Effector memory CD4-positive, alpha-beta T cell (primary cell): ENCODE measurements around the gene METTL25.

Source experiments
- DNase-seq, 3 donors: peaks; one replicate each; pipeline ENCODE4 v3.0.0-alpha.2; 2020
- H3K27ac ChIP-seq: 2 replicates; pipeline ENCODE4 v1.7.0; 2013; ENCODE audit warnings: mild to moderate bottlenecking, low read length, moderate library complexity; ENCODE audit not compliant: insufficient read depth, poor library complexity, severe bottlenecking
- H3K27me3 ChIP-seq: replicated peaks from 2 replicates; pipeline ENCODE4 v1.7.0; 2013; ENCODE audit warnings: mild to moderate bottlenecking, low read length; ENCODE audit not compliant: insufficient read depth, control insufficient read depth, poor library complexity, severe bottlenecking
- H3K36me3 ChIP-seq: 2 replicates; pipeline ENCODE4 v1.7.0; 2013; ENCODE audit warnings: mild to moderate bottlenecking, low read length, moderate library complexity; ENCODE audit not compliant: control insufficient read depth, insufficient read depth
- H3K4me1 ChIP-seq: 2 replicates; pipeline ENCODE4 v1.7.0; 2013; ENCODE audit warnings: low read length, mild to moderate bottlenecking; ENCODE audit not compliant: control insufficient read depth, insufficient read depth, poor library complexity, severe bottlenecking
- H3K4me3 ChIP-seq: 2 replicates; pipeline ENCODE4 v1.7.0; 2013; ENCODE audit warnings: low read length, low read depth, mild to moderate bottlenecking; ENCODE audit not compliant: insufficient read depth, poor library complexity, severe bottlenecking
- H3K9me3 ChIP-seq: 2 replicates; pipeline ENCODE4 v1.7.0; 2013; ENCODE audit warnings: mild to moderate bottlenecking, low read length, moderate library complexity; ENCODE audit not compliant: control insufficient read depth

METTL25 gene

DNA sequence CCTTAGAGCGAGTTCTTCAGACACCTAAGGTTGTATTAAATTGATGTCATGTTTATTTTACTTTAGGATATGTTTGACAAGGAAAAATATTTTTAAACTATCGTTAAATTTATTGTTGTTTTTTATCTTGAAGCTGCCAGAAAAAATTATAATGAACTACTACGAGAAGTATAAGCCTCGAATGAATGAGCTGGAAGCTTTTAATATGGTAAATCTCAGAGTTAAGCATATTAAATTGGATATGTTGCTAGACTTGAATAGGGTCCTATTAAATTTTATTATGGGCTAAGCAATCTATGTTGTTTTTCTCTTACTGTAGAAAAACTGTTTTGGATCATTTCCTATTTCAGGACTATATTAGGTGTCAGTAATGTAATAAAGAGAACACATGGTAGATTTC lies 118.2 kb downstream of the METTL25 start:
- Histone ChIP-seq H3K4me1 (no peaks in the 10 kb centered on the region), H3K36me3 (peaks cover 3% of the 10 kb centered on the region), H3K27me3 (no peaks in the 10 kb centered on the region), H3K27ac (no peak overlapping the region), H3K4me3 (no peak overlapping the region), H3K9me3 (no peaks in the 10 kb centered on the region)
- no peak for DNase-seq

DNA sequence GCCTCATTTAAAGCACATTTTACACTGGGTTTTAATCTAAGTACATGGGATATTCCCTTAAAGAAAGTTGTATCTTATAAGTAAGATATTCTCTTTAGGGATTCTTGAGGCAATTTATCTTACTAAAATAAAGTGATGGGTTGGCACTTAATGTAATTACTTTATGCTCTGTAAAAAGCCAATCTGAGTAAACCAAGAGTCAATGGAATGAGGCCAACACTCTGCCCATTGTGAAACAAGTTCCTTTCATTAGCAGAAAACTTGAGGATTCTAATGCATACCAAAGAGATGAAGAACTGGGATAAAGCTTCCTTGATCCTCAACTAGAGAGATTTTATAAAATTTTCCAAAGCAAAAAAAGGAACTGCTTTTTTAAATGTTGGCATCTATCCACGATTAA lies 121.2 kb downstream of the METTL25 start:
- Histone ChIP-seq H3K36me3 (peaks cover under 1% of the 10 kb centered on the region), H3K9me3 (no peaks in the 10 kb centered on the region), H3K4me3 (no peak overlapping the region), H3K27ac (no peak overlapping the region), H3K4me1 (no peaks in the 10 kb centered on the region), H3K27me3 (no peaks in the 10 kb centered on the region)
- DNase-seq: no peak

DNA sequence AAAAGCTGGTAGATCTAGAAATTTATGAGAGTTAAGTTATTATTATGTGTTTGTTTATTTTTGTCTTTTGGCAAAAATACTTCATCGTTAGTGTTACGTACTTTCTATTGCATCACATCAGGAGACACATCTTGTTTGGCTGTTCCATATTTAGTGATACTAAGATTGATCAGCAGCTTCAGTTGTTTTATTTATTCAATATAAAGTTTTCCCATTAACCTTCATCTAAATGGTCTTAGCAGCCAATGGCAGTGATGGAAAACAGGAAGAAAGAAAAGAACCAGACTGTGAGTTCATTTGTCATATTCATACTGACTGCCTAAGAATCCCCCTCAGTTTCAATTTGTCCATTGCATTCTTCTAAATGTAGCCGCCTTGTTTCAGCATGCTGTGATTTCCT lies 122.3 kb downstream of the METTL25 start:
- H3K9me3 ChIP-seq: no peaks in the 10 kb centered on the region
- no peaks in the 10 kb centered on the region for H3K4me1 ChIP-seq
- H3K27ac ChIP-seq: no peak overlapping the region
- H3K36me3 ChIP-seq: no peaks in the 10 kb centered on the region
- DNase-seq: no peak
- H3K27me3 ChIP-seq: no peaks in the 10 kb centered on the region
- H3K4me3 ChIP-seq: no peak overlapping the region

DNA sequence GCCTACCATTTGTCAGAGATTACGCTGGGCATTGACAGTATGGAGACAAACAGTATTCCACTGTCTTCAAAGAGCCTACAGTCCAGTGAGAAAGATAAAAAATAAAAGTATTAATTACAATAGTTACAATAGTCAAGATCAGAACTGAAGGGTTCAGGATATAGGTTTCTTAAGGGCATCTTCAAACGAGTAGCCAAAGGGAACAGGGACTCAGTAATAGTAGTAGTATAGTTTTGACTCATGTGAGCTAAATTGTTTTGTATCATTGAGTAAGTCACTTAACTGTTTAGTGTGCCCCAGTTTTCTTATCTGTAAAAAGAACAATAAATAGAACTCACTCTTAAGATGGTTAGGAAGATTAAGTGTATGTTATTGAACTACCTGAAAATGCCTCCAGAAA lies 123.6 kb downstream of the METTL25 start:
- H3K36me3 ChIP-seq: no peaks in the 10 kb centered on the region
- no peaks in the 10 kb centered on the region for H3K4me1 ChIP-seq
- H3K27me3 ChIP-seq: no peaks in the 10 kb centered on the region
- DNase-seq: no peak
- H3K4me3 ChIP-seq: no peak overlapping the region
- H3K9me3 ChIP-seq: no peaks in the 10 kb centered on the region
- no peak overlapping the region for H3K27ac ChIP-seq

DNA sequence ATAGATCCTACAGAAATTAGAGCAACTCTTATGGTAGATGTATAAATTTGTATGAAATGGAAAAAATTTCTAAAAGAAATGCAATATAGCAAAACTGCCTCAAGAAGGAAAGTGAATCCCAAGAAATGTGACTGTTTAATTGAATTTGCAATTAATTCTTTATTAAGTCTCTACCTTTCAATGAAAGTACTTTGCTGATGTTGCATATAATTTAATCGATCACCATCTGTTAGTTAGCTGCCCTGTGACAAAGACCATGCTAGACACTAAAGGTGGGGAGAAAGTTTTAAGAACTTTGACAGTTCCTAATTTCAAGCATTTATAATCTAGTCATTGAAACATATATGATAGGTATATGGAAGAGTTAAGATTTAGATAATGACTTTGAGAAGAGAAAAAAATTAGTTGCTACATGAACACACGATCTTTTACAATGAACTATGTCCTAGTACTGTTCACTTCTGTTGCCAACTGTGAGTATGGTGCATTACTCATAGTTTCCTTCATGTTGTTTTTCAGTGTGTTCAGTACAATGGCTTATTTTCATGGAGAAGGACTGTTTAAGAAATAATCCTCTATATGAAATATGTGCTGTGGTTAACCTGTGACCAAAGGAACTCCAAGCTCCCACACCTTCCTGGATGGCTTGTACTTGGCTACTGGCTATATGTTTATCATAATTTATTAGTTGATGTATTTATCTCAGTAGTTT lies 128.4 kb downstream of the METTL25 start:
- no peaks in the 10 kb centered on the region for H3K4me1 ChIP-seq
- H3K27me3 ChIP-seq: no peaks in the 10 kb centered on the region
- no peaks in the 10 kb centered on the region for H3K36me3 ChIP-seq
- H3K27ac ChIP-seq: no peak overlapping the region
- H3K4me3 ChIP-seq: no peak overlapping the region
- DNase-seq: no peak
- no peaks in the 10 kb centered on the region for H3K9me3 ChIP-seq

DNA sequence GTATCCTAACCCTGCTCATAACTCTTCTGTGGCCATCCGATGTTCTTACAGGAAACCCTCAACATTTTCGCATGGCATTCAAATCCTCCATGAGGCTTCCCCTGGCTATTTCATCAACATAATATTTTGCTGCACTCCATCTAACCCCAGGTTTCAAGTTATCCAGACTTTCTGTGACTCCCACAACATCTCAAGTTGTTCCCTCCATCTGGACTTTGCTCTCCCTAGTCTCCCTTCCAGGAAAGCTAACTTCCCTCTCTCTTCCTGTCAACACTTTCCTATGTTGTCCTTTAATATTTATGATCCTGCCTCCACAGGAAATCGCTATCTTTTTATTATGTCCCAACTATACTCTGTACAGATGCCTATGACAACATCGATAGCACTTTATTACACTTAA lies 146.1 kb downstream of the METTL25 start:
- no peaks in the 10 kb centered on the region for H3K4me1 ChIP-seq
- no peak overlapping the region for H3K27ac ChIP-seq
- H3K36me3 ChIP-seq: no peaks in the 10 kb centered on the region
- no peak for DNase-seq
- H3K4me3 ChIP-seq: no peak overlapping the region
- no peaks in the 10 kb centered on the region for H3K27me3 ChIP-seq
- H3K9me3 ChIP-seq: no peaks in the 10 kb centered on the region

DNA sequence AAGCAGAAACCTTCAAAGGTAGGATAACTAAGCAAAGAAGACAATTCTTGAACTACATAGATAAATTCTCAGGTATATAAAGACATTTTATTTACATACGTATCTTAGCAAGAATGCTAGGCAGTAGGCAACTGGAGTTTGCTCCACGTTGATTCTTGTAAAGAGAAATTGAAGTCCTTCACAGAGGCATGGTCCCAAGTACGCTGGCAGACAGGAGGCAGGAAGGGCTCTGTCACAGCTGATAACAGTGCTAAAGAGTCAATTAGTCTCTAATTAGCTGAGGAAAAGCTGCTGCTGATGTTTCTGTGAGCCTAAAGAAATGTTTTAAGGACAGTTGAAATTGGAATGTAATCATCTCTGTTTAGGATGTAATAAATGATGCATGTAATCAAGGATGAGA lies 146.8 kb downstream of the METTL25 start:
- no peaks in the 10 kb centered on the region for H3K27me3 ChIP-seq
- no peaks in the 10 kb centered on the region for H3K4me1 ChIP-seq
- no peaks in the 10 kb centered on the region for H3K36me3 ChIP-seq
- no peak overlapping the region for H3K4me3 ChIP-seq
- DNase-seq: no peak
- H3K9me3 ChIP-seq: no peaks in the 10 kb centered on the region
- no peak overlapping the region for H3K27ac ChIP-seq

DNA sequence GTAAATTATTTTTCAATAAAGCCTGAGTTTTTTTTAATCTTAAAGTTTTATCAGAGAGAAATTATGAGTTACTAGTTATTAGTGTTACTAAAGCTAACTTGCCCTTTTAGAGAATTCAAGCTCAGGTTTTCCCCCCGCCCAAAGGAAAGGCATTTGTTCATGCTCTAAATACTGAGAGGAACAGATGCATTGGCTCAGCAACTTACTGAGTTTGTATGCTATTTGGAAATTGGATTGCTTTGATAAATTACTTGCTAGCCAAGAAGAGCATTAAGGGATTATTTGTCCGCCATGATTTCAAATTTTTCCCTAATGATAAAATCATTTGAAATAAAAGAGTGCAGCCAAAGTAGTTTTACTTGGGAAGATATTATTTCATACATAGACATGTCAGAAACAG lies 149.4 kb downstream of the METTL25 start:
- no peak for DNase-seq
- Histone ChIP-seq H3K4me3 (no peak overlapping the region), H3K27me3 (no peaks in the 10 kb centered on the region), H3K9me3 (no peaks in the 10 kb centered on the region), H3K36me3 (no peaks in the 10 kb centered on the region), H3K27ac (no peak overlapping the region), H3K4me1 (no peaks in the 10 kb centered on the region)

DNA sequence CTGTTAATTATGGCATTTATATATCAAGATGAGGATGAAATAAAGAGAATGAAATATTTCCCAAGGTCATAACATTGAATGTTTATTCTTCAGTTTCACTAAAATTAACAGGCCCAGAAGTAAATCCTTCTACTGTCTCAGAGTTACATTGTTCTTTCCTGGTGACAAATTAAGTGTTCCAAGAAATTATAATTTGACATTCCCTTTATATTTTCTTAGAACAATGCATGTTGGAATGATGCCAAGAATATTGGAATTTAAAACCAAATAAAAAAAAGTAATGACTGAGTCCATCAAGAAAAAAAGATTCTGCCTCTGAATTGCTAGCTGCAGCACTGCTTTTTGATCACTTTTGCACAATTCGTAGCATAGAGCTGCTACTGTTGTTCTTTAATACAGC lies 152.1 kb downstream of the METTL25 start:
- Histone ChIP-seq H3K4me3 (no peak overlapping the region), H3K27me3 (no peaks in the 10 kb centered on the region), H3K36me3 (no peaks in the 10 kb centered on the region), H3K27ac (no peak overlapping the region), H3K9me3 (no peaks in the 10 kb centered on the region), H3K4me1 (no peaks in the 10 kb centered on the region)
- no peak for DNase-seq

DNA sequence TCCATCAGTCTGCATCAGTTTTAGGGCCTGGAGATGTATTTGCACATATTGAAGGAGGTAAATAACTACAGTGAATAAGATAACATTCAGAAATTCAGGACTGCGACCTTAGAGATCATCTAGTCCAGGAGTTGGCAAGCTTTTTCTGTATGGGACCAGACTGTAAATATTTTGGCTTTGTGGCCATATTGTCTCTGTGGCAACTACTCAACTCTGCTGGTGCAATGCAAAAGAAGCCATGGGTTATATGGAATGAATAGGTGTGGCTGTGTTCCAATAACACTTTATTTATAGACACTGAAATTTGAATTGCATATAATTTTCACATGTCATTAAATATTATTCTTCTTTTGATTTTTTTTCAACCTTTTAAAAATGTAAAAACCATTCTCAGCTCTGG lies 156.6 kb downstream of the METTL25 start:
- Histone ChIP-seq H3K36me3 (no peaks in the 10 kb centered on the region), H3K4me3 (no peak overlapping the region), H3K9me3 (no peaks in the 10 kb centered on the region), H3K27ac (no peak overlapping the region), H3K4me1 (no peaks in the 10 kb centered on the region), H3K27me3 (no peaks in the 10 kb centered on the region)
- no peak for DNase-seq
